ENCODE data around the gene HOXA4.

- no peak for TF ChIP-seq CTCF (conservative IDR thresholded peaks at IDR 0.05; ENCODE audit: low read length)
- no peak for TF ChIP-seq EZH2phosphoT487 (IDR thresholded peaks at IDR 0.05; ENCODE audit: borderline replicate concordance)
These were observed 45.9 kb upstream of the HOXA4 start for GRCh38 chr7:27176524-27176845.

Data from Loucy (cell line).